ENCODE measurements around the gene TAC4.

Gene TAC4

GRCh38 chr17:49872754-49873377 is 25.0 kb upstream of the TAC4 start:
- DNase-seq: no peak

GRCh38 chr17:49871211-49871610 is 23.3 kb upstream of the TAC4 start:
- no peak for DNase-seq

- no peak for DNase-seq
Observed at GRCh38 chr17:49870298-49870697, 22.4 kb upstream of the TAC4 start.

GRCh38 chr17:49869038-49869374 is 21.1 kb upstream of the TAC4 start:
- no peak for DNase-seq

GRCh38 chr17:49866882-49867413 is 19.1 kb upstream of the TAC4 start:
- DNase-seq: no peak

GRCh38 chr17:49866019-49866380 is 18.1 kb upstream of the TAC4 start:
- DNase-seq: no peak

- no peak for DNase-seq
Observed at GRCh38 chr17:49862781-49863331, 15.0 kb upstream of the TAC4 start.

- no peak for DNase-seq
Observed at GRCh38 chr17:49861150-49861884, 13.4 kb upstream of the TAC4 start.

GRCh38 chr17:49859991-49860953 is 12.4 kb upstream of the TAC4 start:
- DNase-seq: no peak

- no peak for DNase-seq
Observed at GRCh38 chr17:49858796-49859195, 10.9 kb upstream of the TAC4 start.

- no peak for DNase-seq
Observed at GRCh38 chr17:49854126-49854525, 6.3 kb upstream of the TAC4 start.

GRCh38 chr17:49853470-49854015 is 5.7 kb upstream of the TAC4 start:
- no peak for DNase-seq

GRCh38 chr17:49851387-49852291 is 3.8 kb upstream of the TAC4 start:
- no peak for DNase-seq

- no peak for DNase-seq
Observed at GRCh38 chr17:49850772-49851386, 3.0 kb upstream of the TAC4 start.

- no peak for DNase-seq
Observed at GRCh38 chr17:49850218-49850610, 2.3 kb upstream of the TAC4 start.

- no peak for DNase-seq
Observed at GRCh38 chr17:49848739-49849138, 870 bp upstream of the TAC4 start.

GRCh38 chr17:49846938-49847712 is 744 bp downstream of the TAC4 start:
- no peak for DNase-seq

- no peak for DNase-seq
Observed at GRCh38 chr17:49845321-49845720, 2.5 kb downstream of the TAC4 start.

- no peak for DNase-seq
Observed at GRCh38 chr17:49843774-49844350, 4.0 kb downstream of the TAC4 start.

- no peak for DNase-seq
Observed at GRCh38 chr17:49842846-49843245, 5.0 kb downstream of the TAC4 start.

Measured in KG1 (cell line).